Upper lobe of right lung (tissue), 1 donor: ENCODE measurements around the gene UXS1. TPM values are rescaled to one million over a fixed set of nuclear protein-coding genes. Genes with fewer than 3 reads are reported as not detected.

ENCODE experiments used
- ATAC-seq: fragments of 200-7000 bp; cut with Tn5 transposase; one replicate; pipeline ENCODE4 v1.9.1; 2020; ENCODE audit warnings: mild to moderate bottlenecking, moderate library complexity
- DNase-seq: peaks from one replicate; pipeline ENCODE4 v3.0.0-alpha.2; 2020
- H3K27ac ChIP-seq: fragments of 200-600 bp; one replicate; pipeline ENCODE4 v1.8.0; 2022
- H3K27me3 ChIP-seq: fragments of 200-600 bp; one replicate; pipeline ENCODE4 v1.8.0; 2022; ENCODE audit warnings: mild to moderate bottlenecking
- H3K36me3 ChIP-seq: fragments of 200-600 bp; one replicate; pipeline ENCODE4 v1.8.0; 2022
- H3K4me1 ChIP-seq: fragments of 200-600 bp; one replicate; pipeline ENCODE4 v1.8.0; 2022
- H3K4me3 ChIP-seq: fragments of 200-600 bp; one replicate; pipeline ENCODE4 v1.8.0; 2022; ENCODE audit warnings: mild to moderate bottlenecking
- H3K9me3 ChIP-seq: fragments of 200-600 bp; one replicate; pipeline ENCODE4 v1.8.0; 2022
- intact Hi-C: fragments of 100-400 bp; cut with DNase I; formaldehyde crosslinking; loops from one replicate; pipeline ENCODE4 v1.11.0; 2022
- total RNA-seq: library from RNA; stranded (reverse); fragmentation: NEBNext Ultra II Directional; extraction: Animal tissue kit (Norgen Biotek cat#: 25700); gene quantifications from one replicate; pipeline ENCODE4 v1.2.1, GENCODE V29; 2021
- TF ChIP-seq, protein P1 (sequence below): fragments of 200-600 bp; IDR thresholded peaks from one replicate; pipeline ENCODE4 v1.8.0; 2022; ENCODE audit warnings: antibody characterized with exemption
- donor health status: DM: no; HTN: yes; CAD: no; lungs with severe emphysema.

Gene UXS1
- total RNA-seq, 1 donor from 2014 or later: 64.8 TPM

DNA sequence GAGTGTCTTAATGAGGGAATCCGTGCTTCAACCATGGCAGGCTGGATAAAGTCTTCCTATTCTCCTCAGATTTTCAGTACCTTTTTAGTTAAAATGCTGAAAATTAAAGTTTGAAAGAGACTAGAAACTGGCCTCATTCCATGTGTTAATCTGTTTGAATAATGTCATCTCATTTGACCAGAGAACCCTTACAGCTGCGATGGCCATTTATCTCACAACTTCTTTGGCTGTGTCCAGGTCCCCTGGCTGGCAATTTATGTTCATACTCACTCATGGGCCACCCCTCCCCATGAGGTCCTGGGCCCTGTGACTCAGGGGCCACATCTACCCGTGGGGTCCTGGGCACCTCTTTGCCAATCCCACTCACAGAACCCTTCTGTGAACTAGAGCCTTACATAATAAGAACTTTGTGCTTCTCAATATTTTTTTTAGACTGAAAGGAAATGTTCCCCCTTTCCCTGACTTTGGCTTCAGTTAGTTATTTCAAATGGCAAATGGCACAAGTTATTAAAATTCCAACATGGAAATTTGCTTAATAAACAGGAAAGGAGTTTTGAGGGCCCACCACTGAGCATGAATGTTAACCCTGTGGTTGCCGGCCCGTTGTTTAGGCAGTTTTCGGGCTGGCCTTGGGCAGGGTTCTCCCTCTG, 134.6 kb downstream of the UXS1 start:
- Histone ChIP-seq H3K4me1 (no peaks in the 10 kb centered on the region), H3K9me3 (no peaks in the 10 kb centered on the region), H3K27ac (no peak overlapping the region), H3K4me3 (no peak overlapping the region), H3K36me3 (no peaks in the 10 kb centered on the region), H3K27me3 (no peaks in the 10 kb centered on the region)
- TF ChIP-seq, protein P1, sequence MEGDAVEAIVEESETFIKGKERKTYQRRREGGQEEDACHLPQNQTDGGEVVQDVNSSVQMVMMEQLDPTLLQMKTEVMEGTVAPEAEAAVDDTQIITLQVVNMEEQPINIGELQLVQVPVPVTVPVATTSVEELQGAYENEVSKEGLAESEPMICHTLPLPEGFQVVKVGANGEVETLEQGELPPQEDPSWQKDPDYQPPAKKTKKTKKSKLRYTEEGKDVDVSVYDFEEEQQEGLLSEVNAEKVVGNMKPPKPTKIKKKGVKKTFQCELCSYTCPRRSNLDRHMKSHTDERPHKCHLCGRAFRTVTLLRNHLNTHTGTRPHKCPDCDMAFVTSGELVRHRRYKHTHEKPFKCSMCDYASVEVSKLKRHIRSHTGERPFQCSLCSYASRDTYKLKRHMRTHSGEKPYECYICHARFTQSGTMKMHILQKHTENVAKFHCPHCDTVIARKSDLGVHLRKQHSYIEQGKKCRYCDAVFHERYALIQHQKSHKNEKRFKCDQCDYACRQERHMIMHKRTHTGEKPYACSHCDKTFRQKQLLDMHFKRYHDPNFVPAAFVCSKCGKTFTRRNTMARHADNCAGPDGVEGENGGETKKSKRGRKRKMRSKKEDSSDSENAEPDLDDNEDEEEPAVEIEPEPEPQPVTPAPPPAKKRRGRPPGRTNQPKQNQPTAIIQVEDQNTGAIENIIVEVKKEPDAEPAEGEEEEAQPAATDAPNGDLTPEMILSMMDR: no peak
- DNase-seq (no peak), ATAC-seq (no peak)
- intact Hi-C loops: no loop called here

DNA sequence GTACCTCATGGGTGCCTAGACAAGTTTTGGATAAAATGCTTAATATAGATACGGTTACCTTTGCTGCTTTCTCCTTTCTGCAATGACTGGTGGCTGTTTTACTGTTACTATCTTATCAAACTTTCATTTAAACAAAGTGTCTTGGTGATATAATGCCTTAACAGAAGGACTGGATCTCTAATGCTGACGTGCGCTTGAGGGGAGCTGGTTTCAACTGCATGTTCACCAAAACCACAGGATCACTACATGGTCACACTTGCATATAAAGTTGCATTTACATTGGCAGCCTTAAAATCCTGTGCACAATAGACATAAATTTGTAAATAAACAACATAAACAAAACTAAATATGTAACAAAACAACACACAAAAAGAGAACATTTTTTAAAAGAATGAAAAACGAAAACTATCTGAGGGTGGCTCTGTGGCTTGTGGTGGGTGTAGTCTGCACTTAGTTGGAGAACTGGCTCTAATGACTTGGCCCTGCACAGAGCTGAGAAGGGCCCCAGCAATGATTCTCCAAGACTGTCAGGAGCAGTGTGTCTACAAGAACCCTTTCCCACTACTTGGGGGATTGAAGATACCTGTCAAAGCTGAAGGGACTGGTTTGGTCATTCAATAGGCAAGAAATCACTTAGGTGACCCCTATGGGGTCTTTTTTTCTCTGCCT, 135.5 kb downstream of the UXS1 start:
- Histone ChIP-seq H3K4me1 (no peaks in the 10 kb centered on the region), H3K9me3 (no peaks in the 10 kb centered on the region), H3K4me3 (no peak overlapping the region), H3K27ac (no peak overlapping the region), H3K36me3 (no peaks in the 10 kb centered on the region), H3K27me3 (no peaks in the 10 kb centered on the region)
- TF ChIP-seq, protein P1: no peak
- intact Hi-C loops: no loop called here
- ATAC-seq: no peak
- no peak for DNase-seq

DNA sequence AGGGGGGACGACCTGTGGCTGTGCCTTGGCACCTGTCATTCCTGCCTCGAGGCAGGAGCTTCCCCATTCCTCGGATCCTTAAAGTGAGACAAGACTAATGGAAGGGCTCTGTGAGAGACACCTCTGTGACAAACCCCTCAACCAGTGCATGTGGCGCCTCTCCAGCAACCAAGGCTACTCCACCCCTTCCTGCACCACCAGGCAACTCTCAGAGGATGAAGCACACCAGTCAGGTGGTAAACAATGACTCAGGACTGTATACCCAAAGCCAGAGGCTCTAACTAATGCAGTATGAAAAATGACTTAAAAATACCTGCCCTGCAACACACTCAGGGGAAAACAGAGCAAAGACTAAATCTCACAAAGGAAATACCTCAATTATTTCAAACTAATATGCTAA, 136.9 kb downstream of the UXS1 start:
- TF ChIP-seq, protein P1: no peak
- no peak overlapping the region for H3K4me3 ChIP-seq
- H3K27ac ChIP-seq: no peak overlapping the region
- H3K27me3 ChIP-seq: no peaks in the 10 kb centered on the region
- no peak for ATAC-seq
- no peaks in the 10 kb centered on the region for H3K36me3 ChIP-seq
- H3K4me1 ChIP-seq: no peaks in the 10 kb centered on the region
- intact Hi-C loops: no loop called here
- no peak for DNase-seq
- H3K9me3 ChIP-seq: no peaks in the 10 kb centered on the region

DNA sequence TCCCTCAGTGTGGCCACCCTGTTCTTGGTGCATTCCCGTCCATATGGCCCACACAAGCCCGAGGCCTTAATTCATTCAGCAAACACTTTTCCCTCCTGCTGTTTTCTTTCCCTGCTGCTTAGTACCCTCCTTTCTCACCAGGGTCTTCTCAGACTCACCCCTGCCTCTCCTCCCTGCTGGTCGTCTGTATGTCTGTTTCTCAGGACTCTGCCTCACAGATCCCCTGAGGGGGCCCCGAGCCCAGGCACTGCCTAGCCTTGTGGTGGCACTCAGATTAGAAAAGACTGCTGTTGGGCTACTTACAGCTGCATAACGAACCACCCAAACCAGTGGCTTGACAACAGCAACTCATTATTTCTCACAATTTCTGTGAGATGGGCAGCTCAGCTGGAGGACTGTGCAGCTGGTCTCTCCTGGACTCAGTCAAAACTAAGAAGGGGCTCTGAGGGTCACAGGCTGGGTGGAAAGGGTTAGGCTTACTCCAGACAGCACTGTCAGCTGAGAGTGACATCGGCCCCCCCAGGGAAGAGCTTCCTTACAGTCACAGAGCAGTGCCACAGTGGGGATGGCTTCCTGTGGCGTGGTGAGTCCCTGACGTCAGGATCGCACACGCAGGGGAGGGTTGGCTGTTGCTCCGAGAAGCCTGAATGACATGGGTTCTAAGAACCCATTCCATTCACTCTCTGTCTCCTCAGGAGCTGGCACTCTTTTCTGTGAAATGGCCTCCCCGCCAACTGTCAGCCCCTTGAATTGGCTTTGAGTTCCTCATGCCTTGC, 139.0 kb downstream of the UXS1 start:
- Histone ChIP-seq H3K4me3 (no peak overlapping the region), H3K36me3 (no peaks in the 10 kb centered on the region), H3K27ac (no peak overlapping the region), H3K27me3 (no peaks in the 10 kb centered on the region), H3K9me3 (no peaks in the 10 kb centered on the region), H3K4me1 (no peaks in the 10 kb centered on the region)
- DNase-seq (no peak), ATAC-seq (no peak)
- TF ChIP-seq, protein P1: no peak
- intact Hi-C loops: no loop called here

DNA sequence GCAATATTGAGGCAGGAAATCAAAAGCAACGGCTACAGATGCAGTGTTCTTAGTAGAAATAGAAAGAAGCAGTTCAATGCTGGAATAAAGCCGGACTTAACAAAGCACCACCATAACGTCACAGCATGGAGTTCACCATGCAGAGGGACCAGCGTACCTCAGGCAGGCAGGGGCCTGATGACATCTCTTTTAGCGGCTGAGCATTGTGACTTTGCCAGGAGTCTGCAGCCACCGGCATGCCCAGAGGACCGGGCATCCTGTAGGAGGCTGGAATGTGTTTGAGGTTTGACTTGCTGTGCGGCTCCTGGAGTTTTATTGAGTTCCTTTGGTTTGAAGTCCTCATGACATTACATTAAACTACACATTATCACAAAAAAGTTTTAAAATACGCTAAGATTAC, 139.8 kb downstream of the UXS1 start:
- TF ChIP-seq, protein P1: no peak
- ATAC-seq: no peak
- no peaks in the 10 kb centered on the region for H3K9me3 ChIP-seq
- H3K4me1 ChIP-seq: no peaks in the 10 kb centered on the region
- no peaks in the 10 kb centered on the region for H3K36me3 ChIP-seq
- no peaks in the 10 kb centered on the region for H3K27me3 ChIP-seq
- intact Hi-C loops: no loop called here
- no peak overlapping the region for H3K27ac ChIP-seq
- no peak overlapping the region for H3K4me3 ChIP-seq
- no peak for DNase-seq
